Posterior cingulate gyrus (tissue), 11 donors: ENCODE results near the gene RPS6KA5.
A peak's percentile ranks its signal among the peaks of the same experiment; 100 is the strongest.
"Not testable (repeated sequence)": the region's sequence is repeated elsewhere in the genome, so short reads cannot be mapped to it uniquely, and the experiment has no call there.

Experiments used
- DNase-seq, 10 donors: peaks; one replicate each; pipeline versions ENCODE4 v3.0.0 to v3.0.0-alpha.2; 2020 to 2021; ENCODE audit warnings: mixed read lengths in 3 of 10
- intact Hi-C: fragments of 100-400 bp; cut with DNase I; formaldehyde crosslinking; loops from one replicate; pipeline ENCODE4 v1.15.1; 2023

RPS6KA5 gene

DNA sequence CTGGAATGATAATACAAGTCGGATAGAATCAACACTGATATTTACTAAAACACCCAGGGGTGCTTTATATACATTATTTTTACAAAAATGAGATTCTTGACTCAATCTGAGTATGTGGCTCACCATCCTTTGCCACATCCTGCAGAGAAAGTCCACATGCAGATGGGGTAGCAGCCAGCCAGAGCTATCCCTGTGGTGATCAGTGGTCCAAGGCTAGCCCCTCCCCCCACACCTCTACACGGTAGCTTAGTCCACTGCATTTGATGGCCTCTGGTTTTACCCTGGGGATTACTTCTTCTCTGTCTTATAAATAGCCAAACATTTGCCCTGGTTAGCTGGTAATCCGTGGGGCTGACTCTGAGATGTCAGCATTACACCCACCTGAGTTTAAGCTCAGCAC, 216.1 kb downstream of the RPS6KA5 start:
- intact Hi-C loops = no loop called here
- no peak for DNase-seq

DNA sequence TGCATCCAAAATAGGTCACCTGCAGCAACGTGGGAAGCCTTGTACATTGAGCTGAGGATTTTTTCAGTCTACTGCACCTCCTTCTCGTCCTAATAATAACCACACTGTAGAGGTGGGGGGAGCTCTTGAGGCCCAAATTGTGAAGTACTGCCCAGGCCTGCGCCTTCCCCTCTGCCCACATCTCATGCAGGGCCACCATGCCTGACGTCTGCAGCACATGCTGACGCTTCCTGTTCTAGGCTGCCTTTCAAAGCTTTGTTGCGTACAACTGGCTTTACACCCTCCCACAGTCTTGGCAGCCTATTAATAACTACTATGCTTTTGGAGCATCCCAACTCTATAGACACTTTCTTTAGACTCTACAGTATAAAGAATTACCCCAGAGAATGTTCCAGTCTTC, 217.7 kb downstream of the RPS6KA5 start:
- DNase-seq = peak in 8 of 10 donors; percentile 41 to 93 (median 60)
- intact Hi-C loops = no loop called here

GRCh38 chr14:90840667-90841066, 219.8 kb downstream of the RPS6KA5 start:
- DNase-seq, intact Hi-C loops: not testable (repeated sequence)

GRCh38 chr14:90839889-90840266, 220.6 kb downstream of the RPS6KA5 start:
- no peak for DNase-seq
- intact Hi-C loops = no loop called here

DNA sequence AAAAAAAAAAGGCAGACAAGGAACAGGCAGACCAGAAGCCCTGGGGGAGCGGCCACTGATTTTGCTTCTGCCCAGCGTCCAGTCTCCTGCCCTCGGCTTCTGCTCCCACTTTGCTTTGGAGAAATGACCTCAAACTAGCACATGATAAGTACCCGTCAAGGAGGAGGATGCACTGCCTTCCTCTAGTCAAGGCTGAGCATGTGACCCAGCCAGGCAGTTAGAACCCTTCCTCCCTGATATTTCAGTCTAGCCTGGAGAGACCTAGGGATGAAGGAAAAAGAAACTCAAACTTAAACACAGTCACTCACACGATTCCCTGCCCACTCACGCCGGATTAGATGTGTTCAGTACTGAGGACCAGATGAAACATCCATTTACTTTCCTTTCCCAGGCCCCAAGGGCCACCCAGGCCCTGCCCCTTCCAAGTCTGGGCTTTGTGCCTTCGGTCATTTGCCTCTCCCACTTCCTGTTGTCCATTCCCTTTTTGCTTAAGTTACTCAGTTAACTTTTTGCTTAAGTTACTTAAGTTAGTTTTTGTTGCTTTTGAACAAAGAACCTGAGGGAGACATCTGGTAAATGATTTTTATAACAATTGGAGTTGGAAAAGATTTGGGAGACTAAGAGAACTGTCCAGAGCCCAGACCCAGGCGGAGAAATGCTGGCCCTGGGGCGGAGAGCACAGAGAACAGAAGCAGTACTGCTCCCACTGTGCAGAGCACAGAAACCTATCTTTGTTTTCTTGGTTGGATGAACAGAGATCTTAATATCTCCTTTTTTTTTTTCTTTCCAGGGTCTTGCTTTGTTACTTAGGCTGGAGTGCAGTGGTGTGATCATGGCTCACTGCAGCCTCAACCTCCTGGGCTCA, 221.2 kb downstream of the RPS6KA5 start:
- peak in 2 of 10 donors; percentile 6 to 62 for DNase-seq
- intact Hi-C loops = no loop called here

DNA sequence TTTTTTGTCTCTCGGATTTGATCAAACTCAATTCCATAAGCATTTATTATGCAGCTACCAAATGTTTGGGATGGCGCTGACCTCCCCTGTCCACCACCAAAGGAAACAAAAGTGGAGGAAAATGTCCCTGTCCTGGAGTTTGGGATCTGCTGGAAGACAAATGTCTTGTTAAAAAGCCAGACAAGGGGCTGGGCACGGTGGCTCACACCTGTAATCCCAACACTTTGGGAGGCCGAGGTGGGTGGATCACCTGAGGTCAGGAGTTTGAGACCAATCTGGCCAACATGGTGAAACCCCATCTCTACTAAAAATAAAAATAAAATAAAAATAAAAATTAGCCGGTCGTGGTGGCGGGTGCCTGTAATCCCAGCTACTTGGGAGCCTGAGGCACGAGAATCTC, 221.9 kb downstream of the RPS6KA5 start:
- intact Hi-C loops, DNase-seq: not testable (repeated sequence)

DNA sequence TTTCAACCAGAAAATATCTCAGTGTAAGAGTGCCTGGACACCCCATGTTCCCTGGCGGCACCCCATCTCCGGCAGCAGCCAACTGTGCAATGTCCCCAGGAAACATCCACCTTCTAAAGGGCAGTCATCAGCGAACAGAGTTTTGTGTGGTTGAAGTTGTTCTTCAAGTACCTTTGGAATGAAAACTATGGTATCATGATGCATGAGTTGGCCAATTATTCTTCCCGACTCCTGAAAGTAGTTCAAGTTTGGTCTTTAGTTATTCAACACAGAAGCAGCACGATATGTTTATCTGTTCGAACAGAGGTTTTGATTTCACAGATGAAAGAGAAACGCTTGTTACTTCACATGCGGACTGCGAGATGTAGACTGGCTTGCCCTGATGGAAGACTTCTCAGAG, 223.1 kb downstream of the RPS6KA5 start:
- intact Hi-C loops = no loop called here

GRCh38 chr14:90836692-90837063, 223.8 kb downstream of the RPS6KA5 start:
- intact Hi-C loops = no loop called here
- peak in 2 of 10 donors; percentile 1 to 23 for DNase-seq

More for the DNA sequence above, 223.1 kb downstream of the RPS6KA5 start:
- DNase-seq = peak in 1 of 10 donors; percentile 10

GRCh38 chr14:90831821-90832220, 228.6 kb downstream of the RPS6KA5 start:
- intact Hi-C loops = no loop called here

DNA sequence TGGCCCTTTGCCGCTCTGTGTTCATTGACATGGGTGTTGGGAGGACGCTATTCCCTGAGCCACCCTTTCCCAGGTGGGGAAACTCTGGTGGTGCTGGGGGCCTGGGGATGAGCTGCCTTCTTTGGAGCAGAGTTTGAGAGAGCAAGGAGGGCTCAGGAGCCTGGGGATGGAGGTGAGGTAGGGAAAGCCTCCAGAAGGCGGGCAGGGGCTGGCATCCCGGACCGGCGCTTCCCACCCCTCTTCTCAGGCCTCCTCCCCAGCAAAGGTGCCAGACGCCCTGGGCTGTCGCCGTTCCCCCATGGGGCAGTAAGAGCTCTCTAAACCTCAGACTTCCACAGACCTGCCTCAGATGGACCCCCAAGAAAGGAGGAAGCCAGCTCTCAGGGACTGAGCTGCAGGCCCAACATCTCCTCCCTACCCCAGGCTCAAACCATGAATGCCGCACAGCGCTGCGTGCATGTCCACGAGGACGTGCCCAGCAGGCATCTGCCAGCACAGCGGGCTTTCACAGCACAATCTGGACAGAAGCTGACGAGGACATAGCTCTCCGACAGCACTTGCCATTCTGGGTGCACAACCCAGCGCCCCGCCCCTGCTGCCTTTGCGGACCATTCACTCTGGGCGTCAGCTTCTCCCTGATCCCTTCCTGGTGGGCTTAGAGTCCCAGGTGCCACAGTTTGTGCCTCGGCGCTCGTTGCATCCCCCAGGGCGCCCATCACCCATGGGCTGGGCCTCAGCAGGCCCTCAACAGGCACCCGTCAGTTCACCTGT, 229.3 kb downstream of the RPS6KA5 start:
- DNase-seq = peak in 1 of 10 donors; percentile 57
- intact Hi-C loops = no loop called here

More at GRCh38 chr14:90831821-90832220, 228.6 kb downstream of the RPS6KA5 start:
- peak in 1 of 10 donors; percentile 70 for DNase-seq

DNA sequence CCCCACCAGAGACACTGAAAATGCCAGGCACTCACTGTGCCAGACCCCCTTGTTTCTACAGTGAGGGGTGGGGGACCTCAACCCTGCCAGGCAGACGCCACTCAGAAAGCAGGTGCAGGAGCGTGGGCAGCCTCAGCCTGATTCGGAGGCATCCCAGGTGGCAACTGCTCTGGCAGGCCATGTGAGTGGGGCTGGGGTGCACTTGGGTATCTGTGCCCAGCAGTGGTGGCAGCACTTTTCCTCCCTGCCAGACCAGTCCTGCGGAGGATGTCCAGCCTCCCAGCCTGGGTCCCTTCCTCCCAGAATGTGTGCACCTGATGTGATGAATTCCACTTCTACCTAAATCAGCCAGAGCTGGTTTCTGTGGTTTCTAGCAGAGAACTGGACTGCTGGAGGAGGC, 230.8 kb downstream of the RPS6KA5 start:
- intact Hi-C loops = no loop called here

DNA sequence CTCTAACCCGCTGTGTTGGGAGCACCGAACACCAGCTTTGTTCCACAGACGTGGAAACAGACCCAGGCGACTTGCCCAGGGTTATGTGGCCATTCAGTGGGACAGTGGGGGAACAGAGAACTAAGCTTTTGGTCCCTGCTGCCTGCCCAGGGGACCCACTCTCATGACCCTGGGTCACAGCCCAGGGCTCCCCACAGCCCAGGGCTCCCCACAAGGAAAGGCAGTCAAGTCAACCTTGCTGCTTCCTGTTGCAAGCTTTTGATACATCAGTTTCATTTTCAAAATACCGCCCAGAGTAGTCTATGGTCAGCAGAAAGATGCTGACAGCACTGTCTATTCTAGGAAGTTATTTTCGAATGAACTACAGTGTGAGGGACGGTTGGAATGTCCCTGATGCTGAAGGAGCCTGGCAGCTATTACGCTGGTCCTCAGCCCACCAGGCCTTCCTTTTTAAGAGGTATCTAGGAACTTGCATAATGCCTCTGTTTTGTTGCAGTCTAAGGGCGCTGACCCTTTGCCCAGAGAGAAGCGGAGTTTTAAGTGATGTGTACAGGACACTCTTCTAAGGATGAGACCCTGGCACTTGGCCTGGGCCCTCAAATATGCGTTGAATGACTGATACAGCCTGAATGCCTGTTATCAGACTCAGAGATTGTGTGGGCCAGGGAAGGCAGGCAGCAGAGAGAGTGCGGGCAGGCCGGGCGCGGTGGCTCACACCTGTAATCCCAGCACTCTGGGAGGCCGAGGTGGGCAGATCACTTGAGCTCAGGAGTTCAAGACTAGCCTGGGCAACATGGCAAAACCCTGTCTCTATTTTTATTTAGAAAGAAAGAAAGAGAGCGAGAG, 231.6 kb downstream of the RPS6KA5 start:
- intact Hi-C loops = no loop called here
- peak in 1 of 10 donors; percentile 51 for DNase-seq

More for the DNA sequence above, 230.8 kb downstream of the RPS6KA5 start:
- DNase-seq = peak in 1 of 10 donors; percentile 50

GRCh38 chr14:90827919-90828610, 232.4 kb downstream of the RPS6KA5 start:
- intact Hi-C loops = no loop called here
- peak; percentile 94 to 100 (median 98) for DNase-seq

GRCh38 chr14:90823542-90823941, 236.9 kb downstream of the RPS6KA5 start:
- intact Hi-C loops, DNase-seq: not testable (repeated sequence)

DNA sequence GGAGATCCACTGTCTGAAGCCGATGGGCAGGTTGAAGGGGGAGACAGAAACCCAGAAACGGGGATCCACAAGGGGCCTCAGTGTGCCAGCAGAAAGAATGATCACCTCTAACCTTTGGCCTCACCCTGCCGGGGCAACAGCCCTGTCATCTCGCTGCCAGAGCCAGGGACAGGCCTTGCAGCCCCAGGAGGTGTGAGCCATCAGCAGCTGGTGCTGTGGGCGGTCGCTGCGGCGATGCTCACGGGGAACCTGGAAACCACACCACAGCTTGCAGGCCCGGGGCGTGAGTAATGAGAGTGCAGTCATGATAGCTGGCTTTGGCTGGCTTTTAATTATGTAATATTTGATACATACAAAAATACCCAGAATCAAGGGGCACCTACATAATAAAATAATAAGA, 239.5 kb downstream of the RPS6KA5 start:
- peak in 8 of 10 donors; percentile 40 to 93 (median 64) for DNase-seq
- intact Hi-C loops = no loop called here

DNA sequence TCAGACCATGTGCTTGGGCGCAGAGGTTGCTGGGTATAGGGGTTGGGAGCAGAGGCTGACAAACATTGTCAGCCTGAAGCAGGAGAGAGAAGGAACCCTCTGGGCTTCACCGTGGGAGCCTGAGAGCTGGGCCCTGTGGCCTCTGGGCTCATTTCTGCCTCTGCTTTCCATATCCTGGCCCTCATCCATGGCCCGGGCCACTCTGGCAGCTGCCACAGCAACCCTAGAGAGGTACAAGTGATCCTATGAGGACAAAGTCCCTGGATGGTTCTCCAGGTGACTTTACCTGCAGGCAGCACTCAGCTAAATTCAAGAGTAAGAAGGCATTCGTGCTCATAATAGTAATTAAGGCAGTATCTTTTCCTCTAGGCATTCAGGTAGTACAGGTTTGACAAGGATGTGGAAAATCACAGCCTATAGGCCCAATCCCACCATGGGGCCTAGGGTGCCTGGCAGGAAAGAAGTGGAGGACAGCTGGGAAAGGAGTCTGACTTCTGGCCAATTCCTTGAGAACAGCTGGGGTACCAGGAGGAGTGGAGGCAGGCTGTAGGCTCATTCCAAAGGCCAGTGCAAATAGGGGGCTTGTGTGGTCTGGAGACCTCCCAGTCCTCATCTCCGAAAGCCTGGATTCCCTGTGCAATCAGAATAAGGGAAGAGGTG, 240.6 kb downstream of the RPS6KA5 start:
- intact Hi-C loops = loop anchor here (5.0 kb wide), 1 partner anchor 63 kb away; no protein-coding TSS in a partner anchor
- peak in 1 of 10 donors; percentile 24 for DNase-seq

DNA sequence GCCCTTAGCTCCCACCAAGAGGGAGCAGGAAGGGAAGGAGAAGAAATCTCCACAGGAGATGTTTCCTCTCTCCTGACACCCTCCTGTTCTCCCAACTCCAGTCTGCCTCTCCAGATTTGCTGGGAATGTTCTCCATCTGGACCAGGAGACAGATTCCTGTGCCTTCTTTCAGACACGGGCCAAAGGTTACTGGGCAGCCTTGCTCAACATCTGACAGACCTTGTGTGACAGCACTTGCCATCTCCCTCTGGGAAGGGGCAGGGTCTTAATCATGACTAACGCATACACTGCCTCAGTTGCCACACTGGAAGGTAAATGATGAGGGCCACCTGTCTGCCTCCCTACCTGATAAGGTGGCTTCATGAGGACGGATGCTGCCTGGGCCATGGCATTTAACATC, 241.7 kb downstream of the RPS6KA5 start:
- intact Hi-C loops = loop anchor here (5.0 kb wide), 1 partner anchor 61 kb away; no protein-coding TSS in a partner anchor
- peak in 1 of 10 donors; percentile 16 for DNase-seq

DNA sequence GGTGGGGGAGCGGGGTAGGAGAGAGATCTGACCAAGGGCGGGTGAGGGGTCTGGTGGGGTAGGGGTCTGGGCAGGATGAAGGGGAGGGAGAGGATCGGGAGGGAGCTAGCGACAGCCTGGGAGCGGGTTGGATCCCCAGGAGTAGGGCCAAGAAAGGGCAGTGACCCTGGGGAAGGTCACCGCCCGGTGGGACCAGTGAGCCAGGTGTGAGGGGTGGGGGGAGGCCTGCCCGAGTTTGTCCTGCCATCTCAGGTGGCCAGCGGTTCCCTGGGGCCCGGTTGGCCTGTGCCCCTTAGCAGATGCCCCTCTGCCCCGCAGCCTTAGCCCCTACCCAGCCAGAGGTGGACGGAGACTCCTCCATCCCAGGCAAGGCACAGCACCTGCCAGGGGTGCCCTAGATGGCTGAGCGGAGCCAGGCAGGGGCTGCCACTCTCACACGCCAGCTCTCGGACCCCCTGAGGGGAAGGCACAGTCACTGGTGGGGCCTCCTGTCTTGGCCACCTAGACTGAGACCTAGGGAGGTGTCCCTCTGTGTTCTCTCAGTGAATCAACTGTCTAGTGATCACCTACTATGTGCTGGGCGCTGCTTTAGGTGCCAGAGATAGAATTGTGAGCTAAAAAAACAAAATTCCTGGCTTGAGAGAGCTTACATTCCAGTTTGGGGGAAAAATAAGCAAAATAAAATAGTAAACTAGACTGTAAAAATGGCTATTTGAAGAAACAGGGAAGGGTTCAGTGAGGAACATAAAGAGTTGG, 243.6 kb downstream of the RPS6KA5 start:
- DNase-seq = peak in 1 of 10 donors; percentile 52
- intact Hi-C loops = loop anchor here (5.0 kb wide), 1 partner anchor 60 kb away; no protein-coding TSS in a partner anchor
